Stimulated activated naive CD8-positive, alpha-beta T cell treated with anti-CD3 and anti-CD28 coated beads, Interleukin-15, amount 100 ng/mL, for 72 hours (primary cell): ENCODE results near the gene LSR.
"Not testable (repeated sequence)": the region's sequence is repeated elsewhere in the genome, so short reads cannot be mapped to it uniquely, and the experiment has no call there.

ENCODE experiments used
- ATAC-seq: fragments of 150-1000 bp; cut with Tn5 transposase; 2 replicates; pipeline ENCODE4 v1.10.0; 2021; ENCODE audit warnings: mild to moderate bottlenecking, moderate library complexity
- DNase-seq, 2 donors: peaks; one replicate each; pipeline ENCODE4 v3.0.0; 2021 to 2022
- H3K27ac Mint-ChIP-seq, 2 donors: one replicate each; pipeline ENCODE4 v1.8.0; 2022; ENCODE audit warnings: mild to moderate bottlenecking in 2 of 2, mixed read lengths in 2 of 2, moderate library complexity in 2 of 2
- H3K27me3 Mint-ChIP-seq: one replicate; pipeline ENCODE4 v1.8.0; 2022; ENCODE audit warnings: mixed read lengths
- H3K4me1 Mint-ChIP-seq: one replicate; pipeline ENCODE4 v1.8.0; 2022; ENCODE audit warnings: mild to moderate bottlenecking, mixed read lengths
- H3K4me3 Mint-ChIP-seq, 2 donors: one replicate each; pipeline ENCODE4 v1.8.0; 2022; ENCODE audit warnings: mild to moderate bottlenecking in 2 of 2, mixed read lengths in 2 of 2, moderate library complexity in 1 of 2
- H3K9me3 Mint-ChIP-seq, 2 donors: one replicate each; pipeline ENCODE4 v1.8.0; 2022; ENCODE audit warnings: mixed read lengths in 2 of 2

The LSR gene

DNA sequence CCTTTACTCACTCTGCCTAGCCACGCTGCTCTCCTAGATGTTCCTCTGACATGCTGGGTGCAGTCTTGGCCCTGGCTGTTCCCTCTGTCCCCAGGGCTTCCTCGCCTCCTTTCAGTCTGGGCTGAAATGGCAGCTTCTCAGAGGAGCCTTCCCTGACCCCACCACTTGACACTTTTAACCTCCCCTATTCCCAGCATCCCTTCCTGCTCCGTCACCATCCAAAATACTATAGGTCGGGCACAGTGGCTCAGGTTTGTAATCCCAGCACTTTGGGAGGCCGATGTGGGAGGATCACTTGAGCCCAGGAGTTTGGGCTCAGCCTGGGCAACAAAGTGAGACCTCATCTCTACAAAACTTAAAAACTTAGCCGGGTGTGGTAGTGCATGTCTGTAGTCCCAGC lies 22.9 kb upstream of the LSR start:
- Mint-ChIP-seq H3K9me3 (peaks cover 0 to 7% of the 10 kb centered on the region in 2 donors), H3K27ac (no peak overlapping the region), H3K27me3 (no peaks in the 10 kb centered on the region), H3K4me3 (no peak overlapping the region), H3K4me1 (peaks cover 34% of the 10 kb centered on the region)
- DNase-seq (no peak), ATAC-seq (no peak)

DNA sequence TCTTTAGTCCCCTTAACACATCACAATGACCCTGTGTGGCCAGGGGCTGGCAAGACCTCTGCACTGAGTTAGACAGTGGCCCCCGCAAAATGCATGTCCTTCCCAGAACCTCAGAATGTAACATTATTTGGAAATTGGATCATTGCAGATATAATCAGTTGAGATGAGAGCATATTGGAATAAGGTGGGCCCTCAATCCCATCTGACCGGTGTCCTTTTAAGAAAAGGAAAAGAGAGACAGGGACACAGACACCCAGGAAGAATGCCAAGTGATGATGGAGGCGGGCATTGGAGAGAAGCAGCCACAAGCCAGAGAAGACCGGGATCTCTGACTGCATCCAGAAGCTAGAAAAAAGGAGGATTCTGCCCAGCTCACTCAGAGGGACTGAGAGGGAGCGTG lies 22.1 kb upstream of the LSR start:
- no peak overlapping the region for H3K4me3 Mint-ChIP-seq
- peaks cover 0 to 7% of the 10 kb centered on the region in 2 donors for H3K9me3 Mint-ChIP-seq
- DNase-seq (no peak), ATAC-seq (no peak)
- no peaks in the 10 kb centered on the region for H3K27me3 Mint-ChIP-seq
- peak overlapping the region in 1 of 2 donors; percentile 6 for H3K27ac Mint-ChIP-seq
- H3K4me1 Mint-ChIP-seq, result peaks cover 34% of the 10 kb centered on the region

DNA sequence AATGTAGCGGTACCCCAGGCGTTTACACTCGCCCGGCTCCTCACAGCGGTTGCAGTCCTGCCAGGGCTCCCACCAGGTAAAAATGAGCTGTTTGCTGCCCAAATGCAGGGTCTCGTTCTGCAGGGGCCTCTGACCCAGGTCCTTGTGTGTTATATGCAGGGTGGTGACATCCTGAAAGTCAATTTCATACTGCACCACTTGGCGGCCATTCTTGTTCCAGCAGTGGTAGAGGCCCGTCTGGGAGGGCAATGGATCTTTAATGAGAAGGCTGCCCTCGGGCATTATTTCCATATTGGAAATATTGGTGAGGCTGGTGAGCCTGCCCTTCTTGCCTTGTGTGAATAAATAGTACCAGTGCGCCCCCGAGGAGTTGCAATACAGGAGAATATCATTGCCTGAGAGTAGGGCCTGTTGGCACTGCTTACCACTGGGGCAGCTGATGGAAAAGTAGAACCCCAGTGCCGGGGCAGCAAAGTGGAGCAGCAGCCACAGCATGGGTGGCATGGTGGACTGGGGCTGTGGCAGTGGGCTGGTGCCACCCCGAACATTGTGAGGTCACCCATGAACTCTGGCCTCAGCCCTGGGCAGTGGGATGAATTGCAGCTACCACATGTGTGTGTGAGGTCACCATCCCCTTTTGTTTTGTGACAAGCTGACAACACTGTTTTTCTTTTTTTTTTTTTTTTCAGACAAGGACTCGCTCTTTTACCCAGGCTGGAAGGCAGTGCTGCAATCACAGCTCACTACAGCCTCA lies 20.4 kb upstream of the LSR start, which contains the start of gene FAM187B:
TSS of gene FAM187B (minus strand) at position 563 of the 754 bp plus-strand sequence. CDS start at position 504, 59 bp downstream.
- Mint-ChIP-seq H3K27ac (peak within 1 kb of the TSS in 1 of 2 donors; percentile 19), H3K4me3 (no peak within 1 kb of the TSS), H3K4me1 (peaks cover 26% of the 10 kb centered on the region), H3K27me3 (no peaks in the 10 kb centered on the region), H3K9me3 (peaks cover 0 to under 1% of the 10 kb centered on the region in 2 donors)
- ATAC-seq, result no peak
- peak in 1 of 2 donors; percentile 5 for DNase-seq

DNA sequence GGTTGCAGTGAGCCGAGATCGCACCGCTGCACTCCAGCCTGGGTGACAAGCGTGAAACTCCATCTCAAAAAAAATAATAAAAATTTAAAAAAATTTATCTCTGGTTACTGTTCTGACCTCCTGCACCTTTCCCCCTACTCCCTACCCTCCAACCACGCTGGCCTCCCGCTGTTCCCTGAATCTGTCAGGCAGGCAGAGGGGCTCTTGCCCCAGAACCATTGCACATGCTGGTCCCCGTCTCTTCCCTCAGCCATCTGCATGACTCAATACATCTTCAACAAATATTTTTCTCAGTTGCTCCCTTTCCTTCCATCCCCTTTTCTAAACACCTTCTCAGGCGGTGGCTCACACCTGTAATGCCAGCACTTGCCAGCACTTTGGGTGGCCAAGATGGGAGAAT lies 19.2 kb upstream of the LSR start:
- H3K4me3 Mint-ChIP-seq, result no peak overlapping the region
- DNase-seq, result no peak
- no peak overlapping the region for H3K27ac Mint-ChIP-seq
- H3K27me3 Mint-ChIP-seq, result no peaks in the 10 kb centered on the region
- no peaks in the 10 kb centered on the region for H3K9me3 Mint-ChIP-seq
- H3K4me1 Mint-ChIP-seq, result peaks cover 16% of the 10 kb centered on the region
- ATAC-seq, result no peak

DNA sequence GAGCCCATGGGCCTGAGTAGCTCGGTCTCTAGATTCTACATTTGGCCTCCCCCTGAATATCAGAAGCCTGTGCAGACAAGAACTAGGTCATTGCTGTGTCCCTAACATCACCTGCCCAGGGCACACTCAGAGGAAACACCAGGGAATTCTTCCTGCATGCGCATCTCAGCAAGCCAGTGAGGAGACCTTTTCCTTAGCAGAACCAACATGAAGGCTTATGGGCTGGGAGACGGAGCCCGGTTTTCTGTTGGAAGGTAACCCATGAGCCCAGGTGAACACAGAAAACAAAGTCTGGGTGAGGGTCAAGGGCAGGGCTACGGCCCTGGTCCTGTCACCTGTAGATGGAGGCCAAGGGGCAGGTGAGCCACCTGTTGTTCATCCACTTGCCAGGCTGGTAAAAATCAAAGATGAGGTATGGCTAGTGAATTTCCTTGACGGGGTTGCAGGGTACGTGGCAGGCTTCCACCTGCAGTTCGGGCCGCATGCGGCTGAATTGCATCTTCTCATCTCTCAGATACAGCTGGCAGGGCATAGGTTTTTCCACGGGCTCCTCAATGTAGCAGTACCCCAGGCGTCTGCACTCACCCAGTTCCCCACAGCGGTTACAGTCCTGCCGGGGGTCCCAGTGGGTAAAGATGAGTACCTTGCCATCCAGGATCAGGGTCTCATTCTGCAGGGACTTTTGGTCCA lies 16.7 kb upstream of the LSR start:
- no peaks in the 10 kb centered on the region for H3K9me3 Mint-ChIP-seq

DNA sequence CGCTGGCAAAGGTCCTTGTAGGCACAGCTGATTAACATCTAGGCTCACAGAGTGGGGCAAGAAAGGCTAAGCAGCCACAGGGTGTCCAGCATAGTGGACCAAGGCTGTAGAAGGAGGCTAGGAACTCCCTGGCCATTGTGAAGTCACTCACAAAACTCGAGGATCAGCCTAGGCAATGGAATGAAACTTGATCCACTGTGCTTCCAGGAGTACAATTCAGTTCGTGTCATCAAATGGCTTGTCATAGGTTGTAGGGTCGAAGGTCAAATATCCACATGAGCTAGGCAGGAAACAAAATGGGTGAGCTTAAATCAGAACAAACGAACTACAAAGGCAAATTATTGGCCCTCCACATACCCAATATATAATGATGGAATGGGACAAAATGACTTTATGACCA lies 15.9 kb upstream of the LSR start:
- H3K27ac Mint-ChIP-seq, result no peak overlapping the region
- H3K9me3 Mint-ChIP-seq, result no peaks in the 10 kb centered on the region
- DNase-seq (no peak), ATAC-seq (no peak)
- H3K4me1 Mint-ChIP-seq, result peaks cover 14% of the 10 kb centered on the region
- H3K27me3 Mint-ChIP-seq, result no peaks in the 10 kb centered on the region
- H3K4me3 Mint-ChIP-seq, result no peak overlapping the region

More for the DNA sequence above, 16.7 kb upstream of the LSR start:
- no peak overlapping the region for H3K27ac Mint-ChIP-seq
- H3K4me3 Mint-ChIP-seq, result no peak overlapping the region
- ATAC-seq, result no peak
- H3K4me1 Mint-ChIP-seq, result peaks cover 14% of the 10 kb centered on the region
- DNase-seq, result no peak
- H3K27me3 Mint-ChIP-seq, result no peaks in the 10 kb centered on the region

DNA sequence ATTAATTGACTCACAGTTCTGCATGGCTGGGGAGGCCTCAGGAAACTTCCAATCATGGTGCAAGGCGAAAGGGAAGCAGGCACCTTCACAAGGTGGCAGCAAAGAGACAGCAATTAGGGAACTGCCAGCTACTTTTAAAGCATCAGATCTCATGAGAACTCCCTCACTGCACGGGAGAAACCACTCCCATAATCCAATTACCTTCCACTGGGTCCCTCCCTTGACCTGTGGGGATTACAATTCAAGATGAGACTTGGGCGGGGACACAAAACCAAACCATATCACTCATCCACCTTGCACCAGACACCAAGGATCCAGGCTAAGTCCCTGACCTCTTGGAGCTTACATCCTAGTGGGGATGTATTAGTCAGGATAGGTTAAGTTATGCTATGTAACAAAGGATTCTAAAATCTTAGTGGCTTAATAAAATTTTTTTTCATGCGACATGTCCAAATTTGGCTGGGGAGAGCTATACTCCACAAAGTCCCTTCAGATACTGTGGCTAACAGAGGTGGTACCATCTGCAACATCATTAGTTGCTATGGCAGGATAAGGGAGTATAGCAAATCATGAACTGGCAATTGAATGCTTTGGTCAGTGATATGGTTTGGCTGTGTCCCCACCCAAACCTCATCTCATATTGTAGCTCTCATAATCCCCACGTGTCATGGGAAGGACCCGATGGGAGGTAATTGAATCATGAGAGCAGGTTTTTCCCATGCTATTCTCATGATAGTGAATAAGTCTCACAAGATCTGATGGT lies 12.0 kb upstream of the LSR start:
- ATAC-seq (no peak), DNase-seq (no peak)
- Mint-ChIP-seq H3K9me3 (peaks cover 12% of the 10 kb centered on the region in 2 donors), H3K4me3 (no peak overlapping the region), H3K27ac (peak overlapping the region in 1 of 2 donors; percentile 42), H3K4me1 (peaks cover 35% of the 10 kb centered on the region), H3K27me3 (no peaks in the 10 kb centered on the region)

DNA sequence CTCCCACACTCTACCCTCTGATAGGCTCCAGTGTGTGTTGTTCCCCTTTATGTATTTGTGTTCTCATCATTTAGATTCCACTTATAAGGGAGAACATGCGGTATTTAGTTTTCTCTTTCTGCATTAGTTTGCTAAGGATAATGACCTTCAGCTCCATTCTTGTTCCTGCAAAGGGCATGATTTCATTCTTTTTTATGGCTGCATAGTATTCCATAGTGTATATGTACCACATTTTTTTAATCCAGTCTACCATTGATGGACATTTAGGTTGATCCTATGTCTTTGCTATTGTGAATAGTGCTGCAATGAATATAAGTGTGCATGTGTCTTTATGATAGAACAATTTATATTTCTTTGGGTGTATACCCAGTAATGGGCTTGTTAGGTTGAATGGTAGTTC lies 9.2 kb upstream of the LSR start:
- not testable (repeated sequence) for H3K4me3 Mint-ChIP-seq, DNase-seq, ATAC-seq, H3K27me3 Mint-ChIP-seq, H3K27ac Mint-ChIP-seq
- H3K9me3 Mint-ChIP-seq, result peaks cover 24 to 27% of the 10 kb centered on the region in 2 donors
- H3K4me1 Mint-ChIP-seq, result peaks cover 35% of the 10 kb centered on the region

DNA sequence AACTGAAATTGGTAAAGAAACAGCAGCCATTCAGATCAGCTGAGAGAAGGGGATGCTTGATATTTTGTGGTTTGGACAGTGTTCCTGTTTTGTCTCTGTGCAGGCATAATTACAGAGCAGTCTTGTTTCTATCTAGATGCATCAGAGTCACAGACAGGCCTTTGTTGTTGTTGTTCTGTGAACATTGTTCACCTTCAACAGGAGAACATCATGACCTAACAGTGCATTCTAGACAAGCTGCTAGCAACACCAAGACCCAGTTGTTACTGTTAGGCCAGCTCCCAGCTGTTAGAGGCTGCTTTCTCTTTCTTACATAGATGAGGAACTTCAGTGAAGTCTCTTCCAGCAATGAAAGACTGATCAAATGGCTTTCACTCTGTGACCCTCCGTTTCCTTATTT lies 8.5 kb upstream of the LSR start:
- Mint-ChIP-seq H3K4me1 (peaks cover 30% of the 10 kb centered on the region), H3K27ac (peak overlapping the region in 1 of 2 donors; percentile 91), H3K27me3 (no peaks in the 10 kb centered on the region), H3K4me3 (peak overlapping the region; percentile 60 to 63), H3K9me3 (peaks cover 27 to 33% of the 10 kb centered on the region in 2 donors)
- peak; percentile 78 for ATAC-seq
- DNase-seq, result no peak

DNA sequence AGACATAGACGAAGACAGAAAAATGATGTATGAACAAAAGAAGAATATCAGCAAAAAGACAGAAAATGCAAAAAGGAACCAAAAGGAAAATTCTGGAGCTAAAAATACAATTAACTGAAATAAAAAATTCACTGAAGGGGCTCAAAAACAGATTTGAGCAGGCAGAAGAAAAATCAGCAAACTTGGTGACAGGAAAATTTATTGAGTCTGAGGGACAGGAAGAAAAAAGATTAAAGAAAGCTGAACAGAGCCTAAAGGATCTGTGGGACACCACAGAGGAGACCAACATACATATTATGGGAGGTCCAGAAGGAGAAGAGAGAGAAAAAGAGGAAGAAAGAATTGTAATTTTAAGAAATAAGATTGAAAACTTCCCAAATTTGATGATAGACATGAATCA lies 7.4 kb upstream of the LSR start:
- no peak overlapping the region for H3K27ac Mint-ChIP-seq
- H3K27me3 Mint-ChIP-seq, result no peaks in the 10 kb centered on the region

DNA sequence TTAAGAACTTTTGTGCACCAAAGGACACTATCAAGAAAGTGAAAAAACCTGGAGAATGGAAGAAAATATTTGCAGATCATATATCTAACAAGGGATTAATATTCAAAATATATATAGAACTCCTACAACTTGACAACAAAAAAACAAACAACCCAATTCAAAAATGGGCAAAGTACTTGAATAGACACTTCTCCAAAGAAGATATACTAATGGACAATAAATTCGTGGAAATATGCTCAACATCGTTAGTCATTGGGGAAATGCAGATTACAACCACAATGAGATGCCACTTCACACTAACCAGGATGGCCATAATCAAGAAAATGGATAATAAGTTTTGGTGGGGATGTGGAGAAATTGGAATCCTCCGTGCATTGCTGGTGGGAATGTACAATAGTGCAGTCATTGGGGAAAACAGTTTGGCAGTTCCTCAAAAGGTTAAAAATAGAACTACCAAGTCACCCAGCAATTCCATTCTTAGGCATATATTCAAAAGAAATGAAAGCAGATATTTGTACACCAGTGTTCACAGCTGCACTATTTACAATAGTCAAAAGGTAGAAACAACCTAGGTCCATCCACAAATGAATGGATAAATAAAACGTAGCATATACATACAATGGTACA lies 2.2 kb upstream of the LSR start:
- ATAC-seq, result no peak
- H3K27me3 Mint-ChIP-seq, result no peaks in the 10 kb centered on the region
- peak overlapping the region in 1 of 2 donors; percentile 87 for H3K4me3 Mint-ChIP-seq
- DNase-seq, result no peak
- peaks cover 43% of the 10 kb centered on the region for H3K4me1 Mint-ChIP-seq
- peaks cover 18 to 24% of the 10 kb centered on the region in 2 donors for H3K9me3 Mint-ChIP-seq
- no peak overlapping the region for H3K27ac Mint-ChIP-seq

More for the DNA sequence above, 7.4 kb upstream of the LSR start:
- no peak for DNase-seq
- Mint-ChIP-seq H3K4me3 (no peak overlapping the region), H3K4me1 (peaks cover 25% of the 10 kb centered on the region), H3K9me3 (peaks cover 27 to 33% of the 10 kb centered on the region in 2 donors)
- ATAC-seq, result no peak

DNA sequence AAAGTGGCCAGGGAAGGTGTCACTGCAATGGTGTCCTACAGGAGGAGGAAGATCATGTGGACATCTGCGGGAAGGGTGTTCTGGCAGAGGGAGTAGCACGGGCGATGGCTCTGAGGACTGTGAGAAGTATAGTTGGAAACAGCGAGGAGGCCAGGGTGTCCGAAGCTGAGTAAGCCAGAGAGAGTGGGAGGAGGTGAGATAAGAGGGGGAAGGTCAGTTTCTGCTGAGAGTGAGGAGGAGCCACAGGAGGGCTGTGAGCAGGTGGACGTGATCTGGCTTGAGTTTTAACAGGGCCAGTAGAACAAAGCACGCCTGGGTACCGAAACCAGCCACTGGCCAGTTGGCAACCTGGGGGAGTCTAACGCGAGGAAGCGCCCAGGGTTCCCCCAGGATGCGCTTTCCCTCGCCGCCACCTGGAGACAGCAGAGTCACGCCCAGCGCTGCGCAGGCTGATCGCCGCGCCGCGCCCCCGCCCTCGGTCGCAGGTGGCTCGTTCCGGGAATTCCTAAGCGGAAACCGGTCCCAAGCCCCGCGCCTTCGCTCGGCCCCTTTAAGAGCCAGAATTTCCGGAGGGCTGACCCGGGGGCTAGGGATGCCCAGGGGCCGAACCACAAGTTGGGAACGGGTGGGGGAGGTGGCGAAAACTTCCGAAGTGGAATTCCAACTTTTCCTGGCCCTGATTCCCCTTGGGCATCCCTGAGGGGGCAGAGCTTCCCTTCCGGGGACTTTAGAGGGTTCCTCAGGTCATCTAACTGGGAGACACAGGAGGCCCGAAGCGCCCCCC lies 1.1 kb upstream of the LSR start:
- Mint-ChIP-seq H3K4me3 (peak overlapping the region; percentile 87 to 100), H3K4me1 (peaks cover 51% of the 10 kb centered on the region), H3K9me3 (peaks cover 13 to 19% of the 10 kb centered on the region in 2 donors), H3K27ac (peak overlapping the region; percentile 98 to 100), H3K27me3 (no peaks in the 10 kb centered on the region)
- DNase-seq (peak; percentile 56 to 73), ATAC-seq (peak; percentile 56)

DNA sequence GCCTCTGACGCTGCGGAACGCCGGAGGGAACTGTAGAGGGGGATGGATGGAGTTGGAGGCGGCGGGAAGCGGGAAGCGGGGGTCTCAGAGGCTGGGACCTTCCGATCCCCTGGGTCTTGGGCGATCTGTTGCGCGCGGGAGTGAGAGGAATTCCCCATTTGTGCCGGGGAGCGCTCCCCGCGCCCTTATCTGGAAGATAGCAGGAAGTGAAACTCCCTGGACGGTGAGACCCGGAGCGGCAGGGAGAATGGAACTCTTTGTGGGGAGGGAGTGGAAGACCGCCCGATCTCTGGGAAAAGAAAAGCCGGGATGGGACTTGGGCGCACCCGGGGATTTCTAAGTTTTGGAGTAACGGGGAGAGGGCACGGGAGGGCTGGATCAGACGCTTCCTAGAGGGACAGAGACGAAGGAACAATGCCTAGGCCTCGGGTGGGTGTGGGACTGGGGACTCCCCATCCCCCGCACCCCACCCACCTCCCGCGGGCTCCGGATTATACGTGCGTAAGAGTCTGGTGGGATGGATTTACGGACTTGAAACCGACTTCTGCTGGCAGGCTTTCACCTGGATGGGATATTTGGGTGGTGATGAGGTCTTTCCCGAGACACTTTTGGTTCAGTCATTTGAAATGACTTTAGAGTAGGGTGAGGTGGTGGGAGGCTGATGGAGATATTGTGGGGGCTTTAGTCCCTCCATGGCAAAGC lies 495 bp downstream of the LSR start:
- DNase-seq, result peak in 1 of 2 donors; percentile 11

More for the DNA sequence above, 495 bp downstream of the LSR start:
- Mint-ChIP-seq H3K4me3 (peak overlapping the region; percentile 87 to 100), H3K9me3 (peaks cover 6 to 9% of the 10 kb centered on the region in 2 donors), H3K27ac (peak overlapping the region; percentile 98 to 100), H3K4me1 (peaks cover 60% of the 10 kb centered on the region), H3K27me3 (no peaks in the 10 kb centered on the region)
- no peak for ATAC-seq
